Stimulated activated CD4-positive, alpha-beta T cell treated with anti-CD3 and anti-CD28 coated beads, Interleukin-2, amount 100 ng/mL, for 48 hours (primary cell): ENCODE data around the gene BTN2A1.
"Not testable (repeated sequence)": the region's sequence is repeated elsewhere in the genome, so short reads cannot be mapped to it uniquely, and the experiment has no call there.

Experiments
- DNase-seq, 2 donors: peaks; one replicate each; pipeline ENCODE4 v3.0.0-alpha.2; 2020

Gene BTN2A1

GRCh38 chr6:26497610-26498009 lies 39.9 kb downstream of the BTN2A1 start:
- no peak for DNase-seq

GRCh38 chr6:26500102-26500501 lies 42.3 kb downstream of the BTN2A1 start, which contains the start of gene BTN1A1:
BTN1A1 (plus strand) TSS chr6:26500303; CDS start chr6:26501287, 984 bp downstream.
- DNase-seq, result no peak

- DNase-seq, result peak; percentile 13 to 30
Measured at GRCh38 chr6:26501482-26501986, 43.8 kb downstream of the BTN2A1 start.

GRCh38 chr6:26502165-26502564 lies 44.4 kb downstream of the BTN2A1 start:
- no peak for DNase-seq

GRCh38 chr6:26502626-26503025 lies 44.9 kb downstream of the BTN2A1 start:
- no peak for DNase-seq

- DNase-seq, result no peak
Measured at GRCh38 chr6:26507658-26508057, 49.9 kb downstream of the BTN2A1 start.

GRCh38 chr6:26511033-26511432 lies 53.3 kb downstream of the BTN2A1 start:
- not testable (repeated sequence) for DNase-seq

- DNase-seq, result no peak
Measured at GRCh38 chr6:26514984-26515383, 57.2 kb downstream of the BTN2A1 start.

GRCh38 chr6:26516481-26517427 lies 59.0 kb downstream of the BTN2A1 start:
- DNase-seq, result no peak
